GM21423 (cell line): Measurements from ENCODE around the gene NHERF1.

Experiments used
- ATAC-seq: cut with Tn5 transposase; IDR thresholded peaks from one replicate; pipeline ENCODE4 v1.9.1; 2021; ENCODE audit warnings: mild to moderate bottlenecking, moderate library complexity; ENCODE audit not compliant: unreplicated experiment

NHERF1 gene

DNA sequence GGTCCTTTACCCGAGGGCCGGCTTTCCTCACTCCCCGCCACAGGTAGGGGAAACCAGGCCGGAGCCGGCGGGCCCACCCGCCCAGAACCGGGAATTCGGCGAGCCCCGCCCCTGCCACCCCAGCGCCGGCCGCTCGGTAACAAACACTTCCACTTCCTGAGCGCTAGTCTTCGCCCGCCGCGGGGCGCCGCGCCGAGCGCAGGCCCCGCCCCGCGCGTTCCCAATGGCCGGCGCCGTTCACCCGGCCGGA is 224 bp upstream of the NHERF1 start:
- ATAC-seq, result no peak

- peak; percentile 8 for ATAC-seq
Measured at GRCh38 chr17:74749279-74750038, 1.0 kb downstream of the NHERF1 start.

- ATAC-seq, result no peak
Measured at GRCh38 chr17:74750039-74750326, 1.6 kb downstream of the NHERF1 start.

DNA sequence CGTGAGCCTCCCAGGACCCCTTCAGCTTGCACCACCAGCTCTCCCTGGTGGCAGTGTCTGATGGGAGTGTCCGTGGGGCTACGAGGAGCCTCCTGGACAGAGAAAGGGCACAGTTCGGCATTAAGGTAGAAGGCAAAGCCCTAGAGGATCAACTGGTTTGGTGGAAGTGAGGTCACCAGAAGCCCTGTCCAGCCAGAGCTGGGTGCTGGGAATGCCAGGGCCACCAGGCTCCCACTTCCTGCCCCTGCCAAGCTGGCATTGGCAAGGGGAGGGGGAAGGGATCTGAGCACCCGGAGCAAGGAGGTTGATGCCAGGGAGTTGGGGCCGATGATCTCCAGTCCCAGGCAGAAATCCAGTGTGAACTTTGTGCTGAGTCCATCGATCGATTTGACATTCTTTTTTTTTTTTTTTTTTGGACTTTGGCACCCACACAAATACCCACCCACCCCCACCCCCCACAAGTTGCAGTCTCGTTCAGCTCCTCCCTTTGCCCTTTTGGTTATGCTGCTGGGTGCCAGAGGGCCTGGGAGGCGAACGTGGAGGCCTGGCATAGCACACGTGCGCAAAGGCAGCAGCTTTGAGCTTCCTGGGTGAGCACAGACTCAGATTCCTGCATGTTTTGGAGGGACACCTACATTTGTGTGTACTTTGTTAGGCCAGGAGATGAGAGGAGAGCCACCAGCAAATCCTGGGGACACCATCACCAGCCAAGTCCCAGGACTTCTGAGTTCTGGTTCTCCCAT is 2.1 kb downstream of the NHERF1 start:
- no peak for ATAC-seq

- ATAC-seq, result no peak
Measured at GRCh38 chr17:74752415-74752814, 4.0 kb downstream of the NHERF1 start.

- no peak for ATAC-seq
Measured at GRCh38 chr17:74752822-74753401, 4.5 kb downstream of the NHERF1 start.

GRCh38 chr17:74754832-74755231 is 6.4 kb downstream of the NHERF1 start:
- no peak for ATAC-seq

GRCh38 chr17:74755533-74755932 is 7.1 kb downstream of the NHERF1 start:
- no peak for ATAC-seq

GRCh38 chr17:74756891-74757290 is 8.5 kb downstream of the NHERF1 start:
- ATAC-seq, result no peak

GRCh38 chr17:74757502-74757901 is 9.1 kb downstream of the NHERF1 start:
- no peak for ATAC-seq

DNA sequence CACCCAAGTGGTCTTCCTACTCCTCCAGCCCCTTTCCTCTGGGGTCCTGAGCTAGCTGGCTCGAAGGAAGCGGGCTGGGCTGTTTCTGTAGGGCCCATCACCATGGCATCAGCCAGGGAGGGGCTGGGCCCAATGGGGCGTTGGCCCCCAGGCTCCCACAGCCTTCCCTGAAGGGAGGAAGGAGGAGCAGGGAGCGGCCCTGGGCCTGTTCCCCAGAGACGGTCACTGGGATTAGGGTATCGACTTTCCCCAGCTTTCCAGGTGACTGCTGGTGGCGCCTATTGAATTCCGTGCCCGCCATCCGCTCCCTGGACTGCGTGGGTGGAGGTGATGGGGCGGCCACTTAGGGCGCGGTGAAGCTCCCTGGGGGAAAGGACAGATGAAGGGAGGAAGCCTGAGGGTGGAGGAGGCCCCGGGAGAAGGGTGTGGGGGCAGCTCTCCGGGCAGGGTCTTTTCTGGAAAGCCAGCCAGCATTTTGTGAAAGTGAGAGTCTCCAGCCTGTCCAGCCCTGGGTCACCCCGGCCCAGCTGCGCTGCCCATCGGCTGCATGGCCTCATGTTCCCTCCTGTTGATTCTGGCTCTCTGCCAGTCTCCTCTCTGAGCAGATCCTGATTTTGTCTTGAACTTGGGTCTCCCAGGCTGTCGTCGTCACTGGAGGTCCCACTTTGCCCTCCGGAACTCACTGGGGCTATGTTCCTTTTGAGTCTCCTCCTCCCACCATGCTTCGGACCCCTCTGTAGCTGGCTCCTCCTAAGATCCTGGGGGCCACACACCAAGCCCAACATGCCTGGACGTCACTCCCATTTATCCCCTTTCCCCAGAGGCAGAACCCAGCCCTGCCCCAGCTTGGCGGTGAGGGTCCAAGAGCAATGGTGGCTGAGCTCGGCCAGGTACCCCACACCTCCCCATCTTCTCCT is 9.8 kb downstream of the NHERF1 start:
- no peak for ATAC-seq

- no peak for ATAC-seq
Measured at GRCh38 chr17:74758848-74759168, 10.4 kb downstream of the NHERF1 start.

DNA sequence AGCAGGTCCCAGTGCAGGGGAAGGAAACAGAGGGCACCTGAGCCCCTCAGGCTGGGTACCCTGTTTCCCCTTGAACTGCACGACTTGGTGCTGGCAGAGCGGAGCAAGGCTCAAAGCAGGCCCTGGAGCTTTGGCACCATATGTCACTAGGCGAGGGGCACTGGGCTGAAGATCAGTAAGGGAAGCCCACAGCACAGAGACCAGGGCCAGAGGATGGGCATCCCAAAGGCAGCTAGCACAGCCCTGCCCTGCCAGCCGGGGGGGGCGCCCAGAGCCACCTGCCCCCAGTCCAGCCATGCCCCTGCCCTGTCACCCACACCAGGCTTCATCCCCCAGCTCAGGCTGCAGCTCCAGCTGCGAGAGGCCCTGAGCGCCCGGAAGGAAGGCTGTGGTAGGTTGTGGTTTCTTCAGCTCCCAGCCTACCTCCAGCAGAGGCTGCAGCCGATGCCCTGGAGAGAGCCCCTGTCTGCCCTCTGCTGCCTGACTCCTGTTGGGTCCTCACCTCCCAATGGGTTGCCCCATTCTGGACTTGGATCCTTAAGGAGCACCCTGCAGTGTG is 10.9 kb downstream of the NHERF1 start:
- ATAC-seq, result peak; percentile 76

- ATAC-seq, result no peak
Measured at GRCh38 chr17:74759941-74760340, 11.5 kb downstream of the NHERF1 start.

DNA sequence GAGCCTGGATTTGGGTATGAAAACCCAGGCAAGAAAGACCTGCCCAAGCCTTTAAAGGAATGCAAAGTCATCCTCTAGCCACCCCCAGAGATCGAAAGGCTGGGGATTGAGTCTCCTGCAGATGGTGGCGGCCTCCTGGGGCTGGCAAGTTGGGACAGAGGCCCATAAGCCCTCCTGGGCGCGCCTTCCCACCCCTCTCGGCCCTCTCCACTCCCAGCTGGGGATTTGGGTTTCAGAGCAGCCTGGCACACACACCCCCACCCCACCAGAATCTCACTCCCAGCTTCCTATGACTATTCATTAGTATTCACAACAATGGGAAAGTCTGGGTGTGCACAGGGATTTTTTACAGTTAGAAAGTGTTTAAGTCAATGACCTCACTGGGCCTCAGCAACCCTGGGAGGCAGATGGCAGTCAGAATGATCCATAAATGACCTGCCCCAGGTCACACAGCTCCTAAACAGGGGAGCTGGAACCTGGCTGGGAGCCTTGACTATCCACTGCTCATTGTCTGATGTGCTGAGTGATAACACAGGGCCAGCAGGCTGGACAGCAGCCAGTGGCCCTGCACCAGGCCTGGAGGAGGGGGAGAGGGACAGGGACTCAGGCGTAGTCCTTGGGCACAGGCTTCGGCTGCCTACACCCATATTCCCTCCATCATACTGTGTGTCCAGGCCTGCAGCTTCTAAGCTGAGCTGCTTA is 12.1 kb downstream of the NHERF1 start:
- ATAC-seq, result no peak

DNA sequence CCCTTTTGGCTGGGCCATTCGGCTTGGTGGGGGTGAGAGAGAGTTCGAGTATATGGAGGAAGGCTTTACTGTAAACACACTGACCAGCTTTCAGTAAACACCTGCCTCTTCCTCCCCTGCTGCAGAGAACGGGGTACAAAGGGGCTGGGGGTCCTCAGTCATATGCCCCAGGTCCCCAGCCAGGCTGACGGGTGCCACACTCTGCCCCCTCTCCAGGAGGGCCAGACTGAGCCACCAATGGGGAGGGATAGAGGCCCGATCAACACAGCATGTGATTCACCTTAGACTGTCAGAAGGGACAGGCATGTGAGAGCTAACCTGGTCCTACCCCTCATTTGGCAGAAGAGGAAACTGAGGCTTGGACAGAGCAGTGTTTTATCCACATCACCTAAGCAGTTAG is 13.0 kb downstream of the NHERF1 start:
- no peak for ATAC-seq

- no peak for ATAC-seq
Measured at GRCh38 chr17:74761931-74762330, 13.5 kb downstream of the NHERF1 start.

- ATAC-seq, result no peak
Measured at GRCh38 chr17:74763565-74764387, 15.3 kb downstream of the NHERF1 start.

GRCh38 chr17:74764751-74765286 is 16.4 kb downstream of the NHERF1 start:
- ATAC-seq, result no peak

GRCh38 chr17:74766413-74766812 is 18.0 kb downstream of the NHERF1 start:
- ATAC-seq, result no peak
